Activated CD8-positive, alpha-beta T cell treated with anti-CD3 and anti-CD28 coated beads for 36 hours (primary cell): ENCODE measurements around the gene CFAP299. TPM values are rescaled to one million over a fixed set of nuclear protein-coding genes. Genes with fewer than 3 reads are reported as not detected.
"Not testable (repeated sequence)": the region's sequence is repeated elsewhere in the genome, so short reads cannot be mapped to it uniquely, and the experiment has no call there.

ENCODE experiments used
- ATAC-seq: fragments of 200-7000 bp; cut with Tn5 transposase; one replicate; pipeline ENCODE4 v1.10.0; 2021; ENCODE audit warnings: mild to moderate bottlenecking, moderate library complexity
- CTCF ChIA-PET: fragments of 350-600 bp; sonication (Branson Sonifier 250); formaldehyde crosslinking; loops from one replicate; lab custom pipeline; 2021; ENCODE audit warnings: antibody characterized with exemption; lab: Charles Lee
- POLR2A ChIA-PET: fragments of 350-600 bp; sonication (Branson Sonifier 250); formaldehyde crosslinking; loops from one replicate; lab custom pipeline; 2021; ENCODE audit warnings: antibody characterized with exemption; lab: Charles Lee
- DNase-seq: peaks from one replicate; pipeline ENCODE4 v3.0.0-alpha.2; 2020
- H3K27ac Mint-ChIP-seq: one replicate; pipeline ENCODE4 v1.8.0; 2021; ENCODE audit warnings: mild to moderate bottlenecking, mixed read lengths
- H3K27me3 Mint-ChIP-seq: one replicate; pipeline ENCODE4 v1.8.0; 2021; ENCODE audit warnings: mixed read lengths
- H3K36me3 Mint-ChIP-seq: one replicate; pipeline ENCODE4 v1.8.0; 2021; ENCODE audit warnings: low read depth, mixed read lengths
- H3K4me1 Mint-ChIP-seq: one replicate; pipeline ENCODE4 v1.8.0; 2021; ENCODE audit warnings: low read depth, mixed read lengths
- H3K4me3 Mint-ChIP-seq: one replicate; pipeline ENCODE4 v1.8.0; 2021; ENCODE audit warnings: mild to moderate bottlenecking, moderate library complexity, mixed read lengths
- H3K9me3 Mint-ChIP-seq: one replicate; pipeline ENCODE4 v1.8.0; 2021; ENCODE audit warnings: mixed read lengths
- CTCF ChIP-seq: fragments of 200-600 bp; IDR thresholded peaks from one replicate; pipeline ENCODE4 v1.8.0; 2022; ENCODE audit warnings: antibody characterized with exemption, mild to moderate bottlenecking
- intact Hi-C: fragments of 100-400 bp; cut with micrococcal nuclease; formaldehyde crosslinking; loops from one replicate; pipeline ENCODE4 v1.10.0; 2022
- total RNA-seq, 2 experiments: library from RNA; stranded (reverse); gene quantifications; one replicate each; pipeline ENCODE4 v1.2.3, GENCODE V29; 2021

CFAP299 gene
- total RNA-seq, 2 experiments from 2014 or later = not detected

- ATAC-seq = no peak
- DNase-seq = no peak
Observed at GRCh38 chr4:80726471-80726870, 390.9 kb downstream of the CFAP299 start.

GRCh38 chr4:80730158-80730557 lies 394.6 kb downstream of the CFAP299 start:
- TF ChIP-seq CTCF = no peak
- Mint-ChIP-seq H3K36me3 (no peaks in the 10 kb centered on the region), H3K9me3 (peaks cover 2% of the 10 kb centered on the region), H3K27me3 (no peaks in the 10 kb centered on the region), H3K4me1 (no peaks in the 10 kb centered on the region), H3K27ac (no peak overlapping the region), H3K4me3 (no peak overlapping the region)
- ATAC-seq (no peak), DNase-seq (no peak)
- ChIA-PET CTCF (interaction anchor here (1.0 kb wide), 1 partner anchor 263 kb away, joined by 4 read pairs; no protein-coding TSS in a partner anchor), POLR2A (no interaction called here)
- intact Hi-C loops = no loop called here

More at GRCh38 chr4:80726471-80726870, 390.9 kb downstream of the CFAP299 start:
- no peak for TF ChIP-seq CTCF
- peaks cover 7% of the 10 kb centered on the region for H3K9me3 Mint-ChIP-seq
- CTCF ChIA-PET = interaction anchor here (1.5 kb wide), 1 partner anchor 14 kb away, joined by 3 read pairs; no protein-coding TSS in a partner anchor
- intact Hi-C loops = no loop called here
- POLR2A ChIA-PET = no interaction called here
- no peaks in the 10 kb centered on the region for H3K4me1 Mint-ChIP-seq
- H3K36me3 Mint-ChIP-seq = no peaks in the 10 kb centered on the region
- H3K27ac Mint-ChIP-seq = no peak overlapping the region
- H3K4me3 Mint-ChIP-seq = no peak overlapping the region
- no peaks in the 10 kb centered on the region for H3K27me3 Mint-ChIP-seq

- no peak for TF ChIP-seq CTCF
- ATAC-seq = no peak
- ChIA-PET CTCF (no interaction called here), POLR2A (no interaction called here)
- H3K9me3 Mint-ChIP-seq = peaks cover 5% of the 10 kb centered on the region
- H3K36me3 Mint-ChIP-seq = no peaks in the 10 kb centered on the region
- H3K27me3 Mint-ChIP-seq = no peaks in the 10 kb centered on the region
- no peaks in the 10 kb centered on the region for H3K4me1 Mint-ChIP-seq
- intact Hi-C loops = no loop called here
- H3K4me3 Mint-ChIP-seq = no peak overlapping the region
- H3K27ac Mint-ChIP-seq = no peak overlapping the region
- no peak for DNase-seq
Observed at GRCh38 chr4:80731436-80731835, 395.9 kb downstream of the CFAP299 start.

GRCh38 chr4:80732010-80732409 lies 396.5 kb downstream of the CFAP299 start:
- no peak for ATAC-seq
- TF ChIP-seq CTCF = no peak
- no peak overlapping the region for H3K4me3 Mint-ChIP-seq
- no peaks in the 10 kb centered on the region for H3K27me3 Mint-ChIP-seq
- no peak overlapping the region for H3K27ac Mint-ChIP-seq
- no peaks in the 10 kb centered on the region for H3K4me1 Mint-ChIP-seq
- intact Hi-C loops = no loop called here
- H3K36me3 Mint-ChIP-seq = no peaks in the 10 kb centered on the region
- POLR2A ChIA-PET = no interaction called here
- peaks cover 5% of the 10 kb centered on the region for H3K9me3 Mint-ChIP-seq
- no peak for DNase-seq
- CTCF ChIA-PET = no interaction called here

GRCh38 chr4:80740375-80740774 lies 404.8 kb downstream of the CFAP299 start:
- Mint-ChIP-seq H3K9me3 (peaks cover 15% of the 10 kb centered on the region), H3K27me3 (no peaks in the 10 kb centered on the region), H3K4me1 (no peaks in the 10 kb centered on the region), H3K4me3 (no peak overlapping the region), H3K27ac (no peak overlapping the region), H3K36me3 (peaks cover 2% of the 10 kb centered on the region)
- ATAC-seq (no peak), DNase-seq (no peak)
- ChIA-PET POLR2A (no interaction called here), CTCF (no interaction called here)
- no peak for TF ChIP-seq CTCF
- intact Hi-C loops = no loop called here

- H3K36me3 Mint-ChIP-seq, DNase-seq, H3K4me1 Mint-ChIP-seq, H3K9me3 Mint-ChIP-seq, POLR2A ChIA-PET, H3K27ac Mint-ChIP-seq, intact Hi-C loops, ATAC-seq, H3K4me3 Mint-ChIP-seq, CTCF ChIA-PET, H3K27me3 Mint-ChIP-seq: not testable (repeated sequence)
Observed at GRCh38 chr4:80749558-80749957, 414.0 kb downstream of the CFAP299 start.
